A549 (cell line): Measurements from ENCODE around the gene LMF2. TPM values are rescaled to one million over a fixed set of nuclear protein-coding genes. Genes with fewer than 3 reads are reported as not detected.
A peak's percentile ranks its signal among the peaks of the same experiment; 100 is the strongest.

ENCODE experiments used
- ATAC-seq, 2 experiments: fragments of 200-7000 bp in 1 of 2; fragments of >200 bp in 1 of 2; cut with Nextera tagmentation in 1 of 2; cut with Tn5 transposase in 1 of 2; 3 replicates each; pipeline versions ENCODE4 v1.8.0 to v1.9.1; 2018 to 2020; ENCODE audit warnings: mild to moderate bottlenecking in 1 of 2, moderate library complexity in 1 of 2
- CTCF ChIA-PET: fragments of 300-600 bp; sonication (Branson Sonifier 250); formaldehyde crosslinking; extraction: SDS; loops from one replicate; lab custom pipeline; 2021; ENCODE audit warnings: antibody characterized with exemption, inconsistent platforms; lab: Yijun Ruan, JAX
- POLR2A ChIA-PET: fragments of 350-600 bp; formaldehyde crosslinking; extraction: SDS; loops from one replicate; lab custom pipeline; 2021; ENCODE audit warnings: antibody characterized with exemption, inconsistent platforms; lab: Yijun Ruan, JAX
- DNase-seq, 2 experiments: peaks; one replicate each; pipeline versions ENCODE4 v3.0.0 to v3.0.0-alpha.2; 2011 to 2016; ENCODE audit warnings: low read depth in 1 of 2, low spot score in 1 of 2
- FAIRE-seq: peaks from 2 replicates; lab custom pipeline; 2011; peaks lifted over from hg19 to GRCh38; lab: Jason Lieb, UNC
- H3K27ac ChIP-seq, 2 experiments: fragments of >200 bp; sonication (Bioruptor Twin); formaldehyde crosslinking; 3 replicates each; pipeline ENCODE4 v1.5.1; 2016 to 2017
- H3K4me1 ChIP-seq: fragments of >200 bp; sonication (Bioruptor Twin); formaldehyde crosslinking; 3 replicates; pipeline ENCODE4 v1.6.1; 2016
- H3K4me2 ChIP-seq: fragments of >200 bp; sonication (Bioruptor Twin); formaldehyde crosslinking; 3 replicates; pipeline ENCODE4 v1.6.1; 2016
- H3K4me3 ChIP-seq: fragments of >200 bp; sonication (Bioruptor Twin); formaldehyde crosslinking; 3 replicates; pipeline ENCODE4 v1.5.1; 2016
- H3K9me3 ChIP-seq: fragments of >200 bp; sonication (Bioruptor Twin); formaldehyde crosslinking; 3 replicates; pipeline ENCODE4 v1.6.1; 2016
- BCL3 ChIP-seq: fragments of >200 bp; sonication (Bioruptor Twin); formaldehyde crosslinking; IDR thresholded peaks from 3 replicates; pipeline ENCODE4 v1.6.1; 2016
- CBX8 ChIP-seq: fragments of 200-600 bp; sonication (generic); IDR thresholded peaks from 2 replicates; pipeline ENCODE4 v1.6.1; 2016
- CHD2 ChIP-seq: fragments of 150-350 bp; IDR thresholded peaks from 2 replicates; pipeline ENCODE4 v1.6.1; 2014; ENCODE audit warnings: low read length; ENCODE audit not compliant: partially characterized antibody
- CHD4 ChIP-seq: fragments of 200-600 bp; sonication (generic); IDR thresholded peaks from 2 replicates; pipeline ENCODE4 v1.6.1; 2016; ENCODE audit warnings: antibody characterized with exemption, mild to moderate bottlenecking, borderline replicate concordance
- CTCF ChIP-seq: fragments of >200 bp; sonication (Bioruptor Twin); formaldehyde crosslinking; IDR thresholded peaks from 3 replicates; pipeline ENCODE4 v1.5.1; 2016
- EHF ChIP-seq: fragments of 250-450 bp; sonication (Bioruptor Pico); IDR thresholded peaks from 2 replicates; pipeline ENCODE4 v1.5.0; 2020; ENCODE audit warnings: mild to moderate bottlenecking
- HOXB5 ChIP-seq: fragments of 250-450 bp; sonication (Bioruptor Pico); IDR thresholded peaks from 2 replicates; pipeline ENCODE4 v1.5.0; 2020; ENCODE audit warnings: mild to moderate bottlenecking, moderate library complexity
- JUN ChIP-seq, 2 experiments: fragments of >200 bp; sonication (Bioruptor Twin); formaldehyde crosslinking; IDR thresholded peaks; 2 replicates in 1 of 2; 3 replicates in 1 of 2; pipeline ENCODE4 v1.6.1; 2016 to 2017
- PHF8 ChIP-seq: fragments of 200-600 bp; sonication (generic); IDR thresholded peaks from 2 replicates; pipeline ENCODE4 v1.6.1; 2016; ENCODE audit warnings: low read depth, mild to moderate bottlenecking, antibody characterized with exemption, moderate library complexity, borderline replicate concordance
- POLR2A ChIP-seq: IDR thresholded peaks from 2 replicates; pipeline ENCODE4 v1.6.1; 2012; ENCODE audit warnings: mild to moderate bottlenecking, low read length
- POLR2AphosphoS2 ChIP-seq: conservative IDR thresholded peaks from 2 replicates; pipeline ENCODE4 v1.6.1; 2012; ENCODE audit warnings: low read length, improper control_type of control experiment, inconsistent platforms
- TFCP2L1 ChIP-seq: fragments of 250-450 bp; sonication (Bioruptor Pico); IDR thresholded peaks from 2 replicates; pipeline ENCODE4 v1.5.0; 2021; ENCODE audit warnings: mild to moderate bottlenecking
- TP53 ChIP-seq: fragments of 250-450 bp; sonication (Bioruptor Pico); IDR thresholded peaks from 2 replicates; pipeline ENCODE4 v1.5.0; 2021; ENCODE audit warnings: mild to moderate bottlenecking, moderate library complexity
- ZFP36 ChIP-seq: fragments of 450-650 bp; IDR thresholded peaks from 2 replicates; pipeline ENCODE4 v1.6.1; 2014; ENCODE audit warnings: borderline replicate concordance; ENCODE audit not compliant: partially characterized antibody
- WGBS: methylation state at CpG from one replicate; pipeline ENCODE4 v1.1.6; 2017; ENCODE audit errors: missing lambda C conversion rate; 5-methylcytosine and 5-hydroxymethylcytosine counted together
- polyA plus RNA-seq, 4 experiments: library from polyadenylated mRNA; depleted of rRNA in 3 of 4; stranded (reverse); fragments of >200 nt; fragmentation: RNase III in 1 of 4; extraction: RNeasy Plus Mini Kit Qiagen cat#74134 plus additional on column Dnase treatment in 1 of 4; gene quantifications; 2 replicates in 3 of 4; 3 replicates in 1 of 4; pipeline ENCODE4 v1.2.3, GENCODE V29; 2011 to 2017

The LMF2 gene
- polyA plus RNA-seq, 2 of the 4 experiments (the other 2 are of a cell fraction) = 13.0 to 32.5 TPM

- 22% methylated on average over 7 of the region's 97 CpGs for WGBS
- Histone ChIP-seq H3K4me3 (peak within 1 kb of the TSS; percentile 76), H3K4me2 (peak within 1 kb of the TSS; percentile 90), H3K4me1 (peaks cover 15% of the 10 kb centered on the region; the same call in 1 of the 3 replicates), H3K27ac (peak within 1 kb of the TSS; percentile 86 to 96), H3K9me3 (no peaks in the 10 kb centered on the region)
- CTCF ChIA-PET = no interaction called here
- 0 out of 3 replicates have a peak, but pooled peaks have one; percentile 46 for TF ChIP-seq BCL3
- TF ChIP-seq CBX8 = no peak
- peak; percentile 69 for TF ChIP-seq POLR2A
- peak in 1 of 2 experiments; percentile 40; a peak in 1 of 5 replicates for TF ChIP-seq JUN (IDR thresholded peaks at IDR 0.05)
- ATAC-seq (peak; percentile 84 to 94), FAIRE-seq (no peak), DNase-seq (peak; percentile 82 to 86)
- POLR2A ChIA-PET = no interaction called here
Measured at GRCh38 chr22:50474710-50475651, 32.5 kb downstream of the LMF2 start, which contains the start of gene SBF1. Gene SBF1 (minus strand): TSS chr22:50475035. CDS start chr22:50474840, 195 bp downstream.

GRCh38 chr22:50473855-50474671 lies 33.4 kb downstream of the LMF2 start:
- DNase-seq = no peak
- ChIA-PET POLR2A (no interaction called here), CTCF (interaction anchor here (0.9 to 2.0 kb wide), 3 partner anchors 10 to 232 kb away, joined by 3 to 5 read pairs (median 4); no protein-coding TSS in a partner anchor)
- Histone ChIP-seq H3K27ac (peak overlapping the region; percentile 84 to 96), H3K9me3 (no peaks in the 10 kb centered on the region), H3K4me3 (peak overlapping the region; percentile 76), H3K4me2 (peak overlapping the region; percentile 83), H3K4me1 (peaks cover 16% of the 10 kb centered on the region; the same call in 1 of the 3 replicates)
- peak; percentile 35 to 53; a peak in 4 of 6 replicates for ATAC-seq
- FAIRE-seq = no peak
- whole genome bisulfite sequencing = 90% methylated on average over 2 of the region's 62 CpGs
- TF ChIP-seq ZFP36 (peak; percentile 67), TP53 (CRISPR knock-in tag) (no peak)

GRCh38 chr22:50473088-50473487 lies 34.4 kb downstream of the LMF2 start:
- ChIA-PET POLR2A (no interaction called here), CTCF (interaction anchor here (0.9 to 2.0 kb wide), 5 partner anchors 9 to 231 kb away, joined by 3 to 5 read pairs (median 3); no protein-coding TSS in a partner anchor)
- TF ChIP-seq POLR2AphosphoS2 = no peak
- TF ChIP-seq ZFP36 = no peak
- TF ChIP-seq HOXB5 = no peak
- 0 out of 3 replicates have a peak, but pooled peaks have one; percentile 8 for TF ChIP-seq CTCF
- TF ChIP-seq TFCP2L1 (CRISPR knock-in tag) = no peak
- no peak for TF ChIP-seq CHD4
- no peak for TF ChIP-seq CHD2
- no peak for TF ChIP-seq EHF
- no peak for TF ChIP-seq PHF8
- Histone ChIP-seq H3K4me2 (peak overlapping the region; percentile 83; the same call in 1 of the 3 replicates), H3K4me1 (peaks cover 16% of the 10 kb centered on the region; the same call in 1 of the 3 replicates), H3K27ac (no peak overlapping the region), H3K9me3 (no peaks in the 10 kb centered on the region), H3K4me3 (no peak overlapping the region)
- 97% methylated on average over 4 of the region's 6 CpGs for WGBS
- ATAC-seq (peak in 1 of 2 experiments; percentile 74; a peak in 3 of 6 replicates), FAIRE-seq (no peak), DNase-seq (peak; percentile 41 to 60)
